Esophagus muscularis mucosa (tissue), 4 donors: ENCODE measurements around the gene MYBPC2. TPM values are rescaled to one million over a fixed set of nuclear protein-coding genes. Genes with fewer than 3 reads are reported as not detected.

ENCODE experiments used
- DNase-seq: peaks from one replicate; pipeline ENCODE4 v3.0.0-alpha.2; 2017; ENCODE audit errors: extremely low spot score
- H3K27ac ChIP-seq, 4 donors: fragments of 200-600 bp; sonication (generic); replicated peaks in 1 of 4; 1 replicate in 3 of 4; 2 replicates in 1 of 4; pipeline ENCODE4 v1.5.1; 2016 to 2019; ENCODE audit warnings: mild to moderate bottlenecking in 1 of 4
- H3K27me3 ChIP-seq, 4 donors: fragments of 200-600 bp; sonication (generic); one replicate each; pipeline versions ENCODE4 v1.5.1 to v1.6.0; 2016 to 2019
- H3K36me3 ChIP-seq, 4 donors: fragments of 200-600 bp; sonication (generic); one replicate each; pipeline ENCODE4 v1.5.1; 2016 to 2019
- H3K4me1 ChIP-seq, 4 donors: fragments of 200-600 bp; sonication (generic); one replicate each; pipeline ENCODE4 v1.5.1; 2016 to 2019
- H3K4me3 ChIP-seq, 4 donors: fragments of 200-600 bp; sonication (generic); 1 replicate in 2 of 4; 2 replicates in 2 of 4; pipeline ENCODE4 v1.5.1; 2016 to 2019; ENCODE audit warnings: mild to moderate bottlenecking in 4 of 4, moderate library complexity in 1 of 4
- H3K9me3 ChIP-seq, 4 donors: fragments of 200-600 bp; sonication (generic); 1 replicate in 3 of 4; 2 replicates in 1 of 4; pipeline ENCODE4 v1.5.1; 2016 to 2019
- CTCF ChIP-seq, 3 experiments: fragments of 200-600 bp in 2 of 3; fragments of 450-650 bp in 1 of 3; sonication (generic) in 2 of 3; IDR thresholded peaks; one replicate each; pipeline ENCODE4 v1.5.1; 2017 to 2019; ENCODE audit warnings: antibody characterized with exemption in 3 of 3, mild to moderate bottlenecking in 2 of 3, moderate library complexity in 1 of 3
- EP300 ChIP-seq: sonication (generic); formaldehyde crosslinking; IDR thresholded peaks from one replicate; pipeline ENCODE4 v1.6.1; 2017; ENCODE audit warnings: antibody characterized with exemption
- POLR2A ChIP-seq: fragments of 450-650 bp; IDR thresholded peaks from one replicate; pipeline ENCODE4 v1.6.1; 2017; ENCODE audit warnings: antibody characterized with exemption, moderate library complexity, mild to moderate bottlenecking, low read depth
- POLR2AphosphoS5 ChIP-seq, 2 donors: sonication (generic); formaldehyde crosslinking; IDR thresholded peaks; one replicate each; pipeline ENCODE4 v1.6.1; 2017; ENCODE audit warnings: antibody characterized with exemption in 2 of 2
- WGBS: methylation state at CpG from one replicate; pipeline ENCODE4 v1.1.5; 2018; 5-methylcytosine and 5-hydroxymethylcytosine counted together
- intact Hi-C: fragments of 100-400 bp; cut with DNase I; formaldehyde crosslinking; loops from one replicate; pipeline ENCODE4 v1.15.1; 2023
- total RNA-seq, 4 donors: library from RNA; depleted of rRNA; stranded (reverse); fragments of >200 nt; gene quantifications; one replicate each; pipeline versions ENCODE4 v1.1.0 to v1.2.1, GENCODE V29; 2016

MYBPC2 gene
- total RNA-seq, 4 donors from 2014 or later, result not detected

DNA sequence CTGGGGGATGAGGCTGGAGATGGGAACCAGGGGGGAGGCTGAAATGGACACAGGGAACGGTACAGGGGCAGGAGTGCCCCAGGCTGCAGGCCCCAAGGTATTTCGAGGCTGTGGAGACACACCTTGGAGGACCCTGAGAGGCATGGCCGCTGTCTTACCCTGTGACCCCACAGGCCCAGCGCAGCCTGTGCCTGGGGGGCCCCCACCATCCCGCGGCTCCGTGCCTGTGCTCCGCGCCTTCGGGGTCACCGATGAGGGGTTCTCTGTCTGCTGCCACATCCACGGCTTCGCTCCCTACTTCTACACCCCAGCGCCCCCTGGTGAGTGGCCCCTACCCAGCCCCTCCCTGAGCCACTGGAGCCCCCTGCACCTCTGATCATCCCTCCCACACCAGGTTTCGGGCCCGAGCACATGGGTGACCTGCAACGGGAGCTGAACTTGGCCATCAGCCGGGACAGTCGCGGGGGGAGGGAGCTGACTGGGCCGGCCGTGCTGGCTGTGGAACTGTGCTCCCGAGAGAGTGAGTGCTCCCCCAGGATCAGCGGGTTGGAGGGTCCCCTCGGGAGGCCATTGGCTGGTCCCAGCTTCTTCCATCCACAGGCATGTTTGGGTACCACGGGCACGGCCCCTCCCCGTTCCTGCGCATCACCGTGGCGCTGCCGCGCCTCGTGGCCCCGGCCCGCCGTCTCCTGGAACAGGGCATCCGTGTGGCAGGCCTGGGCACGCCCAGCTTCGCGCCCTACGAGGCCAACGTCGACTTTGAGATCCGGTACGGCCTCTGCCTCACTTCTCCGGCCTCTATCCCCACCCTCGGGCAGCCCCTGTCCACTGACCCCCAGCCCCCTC lies 30.9 kb upstream of the MYBPC2 start:
- intact Hi-C loops, result no loop called here
- H3K27me3 ChIP-seq, result no peaks in the 10 kb centered on the region
- TF ChIP-seq POLR2A (no peak), POLR2AphosphoS5 (IDR thresholded peaks at IDR 0.05) (no peak), CTCF (IDR thresholded peaks at IDR 0.05) (no peak), EP300 (no peak)
- no peaks in the 10 kb centered on the region for H3K9me3 ChIP-seq
- 96% methylated on average over 41 of the region's 48 CpGs for WGBS
- no peak for DNase-seq
- no peak overlapping the region for H3K27ac ChIP-seq
- peaks cover 0 to 49% (median 40%) of the 10 kb centered on the region in 4 donors for H3K36me3 ChIP-seq
- no peak overlapping the region for H3K4me3 ChIP-seq
- no peaks in the 10 kb centered on the region for H3K4me1 ChIP-seq

DNA sequence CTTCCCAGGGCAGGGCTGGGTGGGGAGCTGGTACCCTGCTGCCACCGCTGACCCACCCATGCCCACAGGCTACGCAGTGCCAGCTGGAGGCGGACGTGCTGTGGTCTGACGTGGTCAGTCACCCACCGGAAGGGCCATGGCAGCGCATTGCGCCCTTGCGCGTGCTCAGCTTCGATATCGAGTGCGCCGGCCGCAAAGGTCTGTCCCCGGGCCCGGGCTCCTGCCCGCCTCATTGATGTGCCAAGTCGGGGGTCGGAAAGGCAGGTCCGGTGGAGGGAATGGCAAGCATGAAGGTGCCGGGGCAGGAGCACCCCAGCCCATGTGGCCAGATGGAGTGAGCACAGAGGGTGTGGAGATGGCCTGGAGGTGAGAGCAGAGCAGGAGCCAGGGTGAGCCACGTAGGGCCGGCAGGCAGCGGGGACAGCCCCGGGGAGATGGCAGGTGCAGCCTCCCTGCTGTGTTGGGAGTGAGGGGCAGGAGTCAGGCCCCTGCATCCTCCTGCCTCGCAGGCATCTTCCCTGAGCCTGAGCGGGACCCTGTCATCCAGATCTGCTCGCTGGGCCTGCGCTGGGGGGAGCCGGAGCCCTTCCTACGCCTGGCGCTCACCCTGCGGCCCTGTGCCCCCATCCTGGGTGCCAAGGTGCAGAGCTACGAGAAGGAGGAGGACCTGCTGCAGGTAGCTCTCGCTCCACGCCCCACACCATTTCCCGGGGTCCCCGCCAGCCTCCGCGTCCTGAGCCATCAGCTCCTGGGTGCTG lies 30.0 kb upstream of the MYBPC2 start:
- TF ChIP-seq POLR2A, result no peak
- TF ChIP-seq CTCF (IDR thresholded peaks at IDR 0.05), result no peak
- no peak for TF ChIP-seq POLR2AphosphoS5 (IDR thresholded peaks at IDR 0.05)
- TF ChIP-seq EP300, result no peak
- no peak overlapping the region for H3K4me3 ChIP-seq
- H3K27me3 ChIP-seq, result no peaks in the 10 kb centered on the region
- H3K36me3 ChIP-seq, result peaks cover 0 to 53% (median 45%) of the 10 kb centered on the region in 4 donors
- no peak overlapping the region for H3K27ac ChIP-seq
- no peaks in the 10 kb centered on the region for H3K4me1 ChIP-seq
- no peaks in the 10 kb centered on the region for H3K9me3 ChIP-seq
- no peak for DNase-seq
- 93% methylated on average over 19 of the region's 41 CpGs for WGBS
- intact Hi-C loops, result no loop called here

DNA sequence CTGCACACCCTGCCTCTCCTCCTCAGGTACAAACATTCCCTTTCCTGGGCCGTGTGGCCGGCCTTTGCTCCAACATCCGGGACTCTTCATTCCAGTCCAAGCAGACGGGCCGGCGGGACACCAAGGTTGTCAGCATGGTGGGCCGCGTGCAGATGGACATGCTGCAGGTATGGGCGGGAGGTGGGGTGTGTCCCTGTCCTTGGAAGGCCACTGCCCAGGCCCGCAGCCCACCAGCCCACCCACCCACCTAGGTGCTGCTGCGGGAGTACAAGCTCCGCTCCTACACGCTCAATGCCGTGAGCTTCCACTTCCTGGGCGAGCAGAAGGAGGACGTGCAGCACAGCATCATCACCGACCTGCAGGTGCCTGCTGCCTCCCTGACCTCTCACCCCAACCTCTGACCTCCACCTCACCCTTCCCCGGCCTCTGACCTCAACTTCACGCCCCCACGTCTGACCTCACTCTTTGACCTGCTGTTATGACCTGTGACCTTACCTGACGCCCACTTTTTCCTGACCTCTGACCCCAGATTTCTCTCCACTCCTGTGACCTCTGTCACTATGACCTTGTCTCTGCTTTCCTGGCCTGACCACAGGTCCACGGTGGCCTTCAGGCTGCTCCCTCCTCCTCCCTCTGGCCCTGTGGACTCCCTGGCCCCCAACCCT lies 26.4 kb upstream of the MYBPC2 start:
- no peaks in the 10 kb centered on the region for H3K9me3 ChIP-seq
- TF ChIP-seq CTCF (IDR thresholded peaks at IDR 0.05), result no peak
- TF ChIP-seq POLR2AphosphoS5 (IDR thresholded peaks at IDR 0.05), result no peak
- TF ChIP-seq EP300, result no peak
- TF ChIP-seq POLR2A, result no peak
- H3K4me3 ChIP-seq, result no peak overlapping the region
- intact Hi-C loops, result no loop called here
- no peaks in the 10 kb centered on the region for H3K4me1 ChIP-seq
- H3K27me3 ChIP-seq, result no peaks in the 10 kb centered on the region
- H3K36me3 ChIP-seq, result peaks cover 0 to 82% (median 62%) of the 10 kb centered on the region in 4 donors
- H3K27ac ChIP-seq, result no peak overlapping the region
- DNase-seq, result no peak
- WGBS, result 88% methylated on average over 11 of the region's 22 CpGs

DNA sequence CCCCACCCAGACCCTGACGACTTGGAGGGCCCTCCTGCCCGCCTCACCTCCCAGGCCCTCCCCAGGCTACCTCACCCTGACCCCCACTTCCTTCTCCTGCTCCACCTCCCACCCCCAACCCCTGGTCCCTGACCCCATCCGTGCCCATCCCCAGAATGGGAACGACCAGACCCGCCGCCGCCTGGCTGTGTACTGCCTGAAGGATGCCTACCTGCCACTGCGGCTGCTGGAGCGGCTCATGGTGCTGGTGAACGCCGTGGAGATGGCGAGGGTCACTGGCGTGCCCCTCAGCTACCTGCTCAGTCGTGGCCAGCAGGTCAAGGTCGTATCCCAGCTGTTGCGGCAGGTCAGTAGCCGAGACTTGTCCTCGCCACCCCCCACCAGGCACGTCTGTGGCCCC lies 25.9 kb upstream of the MYBPC2 start:
- intact Hi-C loops, result no loop called here
- H3K36me3 ChIP-seq, result peaks cover 0 to 82% (median 61%) of the 10 kb centered on the region in 4 donors
- no peak for DNase-seq
- H3K4me3 ChIP-seq, result no peak overlapping the region
- no peaks in the 10 kb centered on the region for H3K9me3 ChIP-seq
- no peaks in the 10 kb centered on the region for H3K27me3 ChIP-seq
- TF ChIP-seq POLR2AphosphoS5 (IDR thresholded peaks at IDR 0.05), result no peak
- TF ChIP-seq EP300, result no peak
- TF ChIP-seq CTCF (IDR thresholded peaks at IDR 0.05), result no peak
- WGBS, result 92% methylated on average over 19 of the region's 19 CpGs
- no peak overlapping the region for H3K27ac ChIP-seq
- H3K4me1 ChIP-seq, result no peaks in the 10 kb centered on the region
